HepG2 (cell line): ENCODE measurements around the gene RAD51C. TPM values are rescaled to one million over a fixed set of nuclear protein-coding genes. Genes with fewer than 3 reads are reported as not detected.

Experiments
- DNMT3B ChIP-seq: conservative IDR thresholded peaks from 2 replicates; pipeline ENCODE4 v1.6.1; 2016; ENCODE audit warnings: missing biosample characterization, control low read depth
- DPF2 ChIP-seq: sonication (generic); formaldehyde crosslinking; IDR thresholded peaks from 2 replicates; pipeline ENCODE4 v1.4.0; 2020; ENCODE audit warnings: mild to moderate bottlenecking, low read depth, missing genetic modification reagents, borderline replicate concordance
- HDAC1 ChIP-seq: sonication (generic); formaldehyde crosslinking; IDR thresholded peaks from 2 replicates; pipeline ENCODE4 v1.5.1; 2020; ENCODE audit warnings: mild to moderate bottlenecking, missing genetic modification reagents
- KMT2A ChIP-seq: sonication (generic); formaldehyde crosslinking; IDR thresholded peaks from 2 replicates; pipeline ENCODE4 v1.4.0; 2020; ENCODE audit warnings: missing genetic modification reagents
- MIER2 ChIP-seq: IDR thresholded peaks from 2 replicates; pipeline ENCODE4 v1.6.1; 2016; ENCODE audit warnings: missing biosample characterization, missing genetic modification reagents
- NCOA2 ChIP-seq: sonication (generic); formaldehyde crosslinking; IDR thresholded peaks from 2 replicates; pipeline ENCODE4 v1.8.0; 2022; ENCODE audit warnings: inconsistent platforms
- NPAS2 ChIP-seq: sonication (generic); formaldehyde crosslinking; IDR thresholded peaks from 2 replicates; pipeline ENCODE4 v1.8.0; 2022; ENCODE audit warnings: mild to moderate bottlenecking, missing genetic modification reagents, borderline replicate concordance
- REPIN1 ChIP-seq: sonication (generic); formaldehyde crosslinking; IDR thresholded peaks from 2 replicates; pipeline ENCODE4 v1.8.0; 2022; ENCODE audit warnings: missing genetic modification reagents, low read depth, mild to moderate bottlenecking, borderline replicate concordance
- ZNF205 ChIP-seq: IDR thresholded peaks from 2 replicates; pipeline ENCODE4 v1.6.1; 2018; ENCODE audit warnings: missing biosample characterization, missing genetic modification reagents
- ZNF550 ChIP-seq: sonication (generic); formaldehyde crosslinking; IDR thresholded peaks from 2 replicates; pipeline ENCODE4 v1.4.0; 2020; ENCODE audit warnings: mild to moderate bottlenecking, missing genetic modification reagents, borderline replicate concordance
- ZNF598 ChIP-seq: sonication (generic); formaldehyde crosslinking; IDR thresholded peaks from 2 replicates; pipeline ENCODE4 v1.5.1; 2020; ENCODE audit warnings: mild to moderate bottlenecking, missing genetic modification reagents, borderline replicate concordance
- ZNF790 ChIP-seq: sonication (generic); formaldehyde crosslinking; IDR thresholded peaks from 2 replicates; pipeline ENCODE4 v1.8.0; 2022; ENCODE audit warnings: missing genetic modification reagents, mild to moderate bottlenecking, borderline replicate concordance
- ZSCAN20 ChIP-seq: sonication (generic); formaldehyde crosslinking; IDR thresholded peaks from 2 replicates; pipeline ENCODE4 v1.4.0; 2020; ENCODE audit warnings: missing genetic modification reagents, mild to moderate bottlenecking, borderline replicate concordance
- ZSCAN21 ChIP-seq: sonication (generic); formaldehyde crosslinking; IDR thresholded peaks from 2 replicates; pipeline ENCODE4 v1.8.0; 2022; ENCODE audit warnings: mild to moderate bottlenecking, missing genetic modification reagents, moderate library complexity, borderline replicate concordance
- polyA plus RNA-seq, 8 experiments: library from polyadenylated mRNA; depleted of rRNA in 3 of 8; stranded (reverse) in 7 of 8; unstranded in 1 of 8; fragments of >200 nt; fragmentation: Illumina TruSeq in 4 of 8; extraction: Trizol in 4 of 8; gene quantifications; 2 replicates each; pipeline versions ENCODE4 v1.2.1 to v1.2.3, GENCODE V29; 2011 to 2016; ENCODE audit warnings: low read depth in 4 of 8, missing spikeins in 1 of 8, mixed read lengths in 1 of 8; ENCODE audit not compliant: insufficient read depth in 1 of 8
- total RNA-seq, 5 experiments: library from RNA; depleted of rRNA; stranded (reverse); fragments of >200 nt; fragmentation: Illumina TruSeq; extraction: Trizol; gene quantifications; 2 replicates each; pipeline ENCODE4 v1.2.3, GENCODE V29; 2016; ENCODE audit warnings: low read depth in 1 of 5
- TF ChIP-seq, protein P1 (sequence below): sonication (generic); formaldehyde crosslinking; IDR thresholded peaks from 2 replicates; pipeline ENCODE4 v1.5.0; 2020; ENCODE audit warnings: mild to moderate bottlenecking, low read depth, missing genetic modification reagents, borderline replicate concordance
- TF ChIP-seq, protein P2 (sequence below): sonication (generic); formaldehyde crosslinking; IDR thresholded peaks from 2 replicates; pipeline ENCODE4 v1.8.1; 2023; ENCODE audit warnings: mild to moderate bottlenecking, missing genetic modification reagents
- TF ChIP-seq, protein P3 (sequence below): sonication (generic); formaldehyde crosslinking; IDR thresholded peaks from 2 replicates; pipeline ENCODE4 v1.5.1; 2020; ENCODE audit warnings: missing genetic modification reagents, mild to moderate bottlenecking, borderline replicate concordance
- TF ChIP-seq, protein P4 (sequence below): IDR thresholded peaks from 2 replicates; pipeline ENCODE4 v1.6.1; 2016; ENCODE audit warnings: control low read depth
- TF ChIP-seq, protein P5 (sequence below): sonication (generic); formaldehyde crosslinking; IDR thresholded peaks from 2 replicates; pipeline ENCODE4 v1.4.0; 2020; ENCODE audit warnings: mild to moderate bottlenecking, missing genetic modification reagents
- TF ChIP-seq, protein P6 (sequence below): sonication (generic); formaldehyde crosslinking; IDR thresholded peaks from 2 replicates; pipeline ENCODE4 v1.5.0; 2020; ENCODE audit warnings: mild to moderate bottlenecking, missing genetic modification reagents, borderline replicate concordance

Gene RAD51C
- total and polyA plus RNA-seq, 2 of the 13 experiments (the other 11 are each of a cell fraction or from before 2014, with no cell fraction given), result 38.5 to 106 TPM

DNA sequence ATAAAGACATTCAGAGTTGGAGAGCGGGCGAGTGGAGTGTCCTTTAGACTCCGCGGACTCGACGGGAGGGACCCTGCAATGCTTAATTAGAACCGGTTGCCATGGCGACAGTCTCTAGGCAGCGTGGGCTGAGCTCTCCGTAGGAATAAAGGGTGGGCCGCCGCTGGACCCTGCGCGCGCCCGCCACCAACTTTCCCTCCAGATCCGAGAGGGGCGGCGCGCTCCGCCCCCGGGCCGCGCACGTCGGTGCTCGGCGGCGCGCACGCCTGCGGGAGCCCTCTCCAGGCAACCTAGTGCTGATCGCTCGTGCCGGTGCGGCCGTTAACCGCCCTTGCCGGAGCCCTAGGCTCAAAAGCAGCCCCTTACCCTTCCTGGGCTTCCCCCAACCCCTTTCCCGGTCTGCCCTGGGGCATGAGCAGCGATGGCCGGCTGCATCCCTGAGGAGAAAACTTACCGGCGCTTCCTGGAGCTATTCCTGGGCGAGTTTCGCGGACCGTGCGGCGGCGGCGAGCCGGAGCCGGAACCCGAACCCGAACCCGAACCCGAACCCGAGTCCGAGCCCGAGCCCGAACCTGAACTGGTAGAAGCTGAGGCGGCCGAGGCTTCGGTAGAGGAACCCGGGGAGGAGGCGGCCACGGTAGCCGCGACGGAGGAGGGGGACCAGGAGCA, 63.3 kb downstream of the RAD51C start, which contains the start of gene PPM1E (continued):
- no peak; the same call in 1 of the 2 replicates for TF ChIP-seq KMT2A
- no peak for TF ChIP-seq DPF2
- TF ChIP-seq HDAC1, result peak; percentile 55
- TF ChIP-seq ZSCAN21, result no peak
- no peak for TF ChIP-seq ZSCAN20 (CRISPR knock-in tag)
- TF ChIP-seq NPAS2 (CRISPR knock-in tag), result no peak
- peak; percentile 53; the same call in 1 of the 2 replicates for TF ChIP-seq ZNF790 (CRISPR knock-in tag)
- TF ChIP-seq, protein P1, sequence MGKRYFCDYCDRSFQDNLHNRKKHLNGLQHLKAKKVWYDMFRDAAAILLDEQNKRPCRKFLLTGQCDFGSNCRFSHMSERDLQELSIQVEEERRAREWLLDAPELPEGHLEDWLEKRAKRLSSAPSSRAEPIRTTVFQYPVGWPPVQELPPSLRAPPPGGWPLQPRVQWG (CRISPR knock-in tag), result no peak
- TF ChIP-seq ZNF205 (CRISPR knock-in tag), result no peak
- peak; percentile 61; the same call in 1 of the 2 replicates for TF ChIP-seq MIER2 (CRISPR knock-in tag)
- peak; percentile 51; the same call in 1 of the 2 replicates for TF ChIP-seq ZNF598
- TF ChIP-seq, protein P2, sequence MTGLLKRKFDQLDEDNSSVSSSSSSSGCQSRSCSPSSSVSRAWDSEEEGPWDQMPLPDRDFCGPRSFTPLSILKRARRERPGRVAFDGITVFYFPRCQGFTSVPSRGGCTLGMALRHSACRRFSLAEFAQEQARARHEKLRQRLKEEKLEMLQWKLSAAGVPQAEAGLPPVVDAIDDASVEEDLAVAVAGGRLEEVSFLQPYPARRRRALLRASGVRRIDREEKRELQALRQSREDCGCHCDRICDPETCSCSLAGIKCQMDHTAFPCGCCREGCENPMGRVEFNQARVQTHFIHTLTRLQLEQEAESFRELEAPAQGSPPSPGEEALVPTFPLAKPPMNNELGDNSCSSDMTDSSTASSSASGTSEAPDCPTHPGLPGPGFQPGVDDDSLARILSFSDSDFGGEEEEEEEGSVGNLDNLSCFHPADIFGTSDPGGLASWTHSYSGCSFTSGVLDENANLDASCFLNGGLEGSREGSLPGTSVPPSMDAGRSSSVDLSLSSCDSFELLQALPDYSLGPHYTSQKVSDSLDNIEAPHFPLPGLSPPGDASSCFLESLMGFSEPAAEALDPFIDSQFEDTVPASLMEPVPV, result peak; percentile 44; the same call in 1 of the 2 replicates
- TF ChIP-seq, protein P3, sequence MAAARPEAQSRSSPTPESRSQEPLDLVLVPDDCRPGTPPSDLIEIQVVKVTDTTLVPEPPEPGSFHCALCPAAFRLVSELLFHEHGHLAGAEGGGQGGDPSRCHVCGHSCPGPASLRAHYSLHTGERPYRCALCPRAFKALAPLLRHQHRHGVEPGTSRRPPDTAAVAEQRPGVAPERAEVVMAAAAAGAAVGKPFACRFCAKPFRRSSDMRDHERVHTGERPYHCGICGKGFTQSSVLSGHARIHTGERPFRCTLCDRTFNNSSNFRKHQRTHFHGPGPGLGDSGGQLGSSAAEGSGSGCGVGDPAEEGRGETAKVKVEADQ (CRISPR knock-in tag), result no peak
- TF ChIP-seq, protein P4, sequence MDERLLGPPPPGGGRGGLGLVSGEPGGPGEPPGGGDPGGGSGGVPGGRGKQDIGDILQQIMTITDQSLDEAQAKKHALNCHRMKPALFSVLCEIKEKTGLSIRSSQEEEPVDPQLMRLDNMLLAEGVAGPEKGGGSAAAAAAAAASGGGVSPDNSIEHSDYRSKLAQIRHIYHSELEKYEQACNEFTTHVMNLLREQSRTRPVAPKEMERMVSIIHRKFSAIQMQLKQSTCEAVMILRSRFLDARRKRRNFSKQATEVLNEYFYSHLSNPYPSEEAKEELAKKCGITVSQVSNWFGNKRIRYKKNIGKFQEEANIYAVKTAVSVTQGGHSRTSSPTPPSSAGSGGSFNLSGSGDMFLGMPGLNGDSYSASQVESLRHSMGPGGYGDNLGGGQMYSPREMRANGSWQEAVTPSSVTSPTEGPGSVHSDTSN, result no peak
- no peak for TF ChIP-seq REPIN1 (CRISPR knock-in tag)
- TF ChIP-seq, protein P5, sequence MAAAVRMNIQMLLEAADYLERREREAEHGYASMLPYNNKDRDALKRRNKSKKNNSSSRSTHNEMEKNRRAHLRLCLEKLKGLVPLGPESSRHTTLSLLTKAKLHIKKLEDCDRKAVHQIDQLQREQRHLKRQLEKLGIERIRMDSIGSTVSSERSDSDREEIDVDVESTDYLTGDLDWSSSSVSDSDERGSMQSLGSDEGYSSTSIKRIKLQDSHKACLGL, result peak; percentile 34; the same call in 1 of the 2 replicates
- TF ChIP-seq, protein P6, sequence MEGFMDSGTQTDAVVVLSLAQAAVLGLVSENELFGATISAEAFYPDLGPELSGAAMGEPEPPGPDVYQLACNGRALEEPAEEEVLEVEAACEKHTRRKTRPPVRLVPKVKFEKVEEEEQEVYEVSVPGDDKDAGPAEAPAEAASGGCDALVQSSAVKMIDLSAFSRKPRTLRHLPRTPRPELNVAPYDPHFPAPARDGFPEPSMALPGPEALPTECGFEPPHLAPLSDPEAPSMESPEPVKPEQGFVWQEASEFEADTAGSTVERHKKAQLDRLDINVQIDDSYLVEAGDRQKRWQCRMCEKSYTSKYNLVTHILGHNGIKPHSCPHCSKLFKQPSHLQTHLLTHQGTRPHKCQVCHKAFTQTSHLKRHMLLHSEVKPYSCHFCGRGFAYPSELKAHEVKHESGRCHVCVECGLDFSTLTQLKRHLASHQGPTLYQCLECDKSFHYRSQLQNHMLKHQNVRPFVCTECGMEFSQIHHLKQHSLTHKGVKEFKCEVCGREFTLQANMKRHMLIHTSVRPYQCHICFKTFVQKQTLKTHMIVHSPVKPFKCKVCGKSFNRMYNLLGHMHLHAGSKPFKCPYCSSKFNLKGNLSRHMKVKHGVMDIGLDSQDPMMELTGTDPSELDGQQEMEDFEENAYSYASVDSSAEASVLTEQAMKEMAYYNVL (CRISPR knock-in tag), result no peak
- no peak for TF ChIP-seq NCOA2 (CRISPR knock-in tag)
- no peak for TF ChIP-seq ZNF550
- TF ChIP-seq DNMT3B (CRISPR knock-in tag), result no peak
